HCT116 (cell line): ENCODE data around the gene ANO9. TPM values are rescaled to one million over a fixed set of nuclear protein-coding genes. Genes with fewer than 3 reads are reported as not detected.

Source experiments
- ATAC-seq: fragments of 200-7000 bp; cut with Tn5 transposase; 2 replicates; pipeline ENCODE4 v1.9.1; 2020; ENCODE audit warnings: mild to moderate bottlenecking, moderate library complexity
- BruUV-seq: library from RNA; stranded (reverse); fragments of 400-500 nt; replicated peaks from 2 replicates; lab custom pipeline; 2021; lab: Mats Ljungman, UMichigan
- CTCF ChIA-PET: fragments of 300-600 bp; sonication (Branson Sonifier 250); formaldehyde crosslinking; loops from one replicate; lab custom pipeline; 2021; ENCODE audit warnings: antibody characterized with exemption; lab: Charles Lee
- POLR2A ChIA-PET: fragments of 300-600, 350-600 bp; sonication (Branson Sonifier 250); formaldehyde crosslinking; loops from one replicate; lab custom pipeline; 2021; ENCODE audit warnings: antibody characterized with exemption; lab: Charles Lee
- RAD21 ChIA-PET, 2 experiments: fragments of 300-600 bp; sonication (Branson Sonifier 250); formaldehyde crosslinking; loops; one replicate each; lab custom pipeline; 2023; ENCODE audit warnings: low total read pairs in 2 of 2; ENCODE audit not compliant: uncharacterized antibody in 2 of 2, unreplicated experiment in 2 of 2, low non-redundant PET in 1 of 2; lab: Charles Lee
- DNase-seq: peaks from one replicate; pipeline ENCODE4 v3.0.0-alpha.2; 2010; ENCODE audit warnings: low read depth, low spot score
- H2AFZ ChIP-seq: fragments of 200-600 bp; shearing (Covaris generic), sonication (generic); 2 replicates; pipeline ENCODE4 v1.6.1; 2017; ENCODE audit warnings: low read depth, mixed run types, mixed read lengths, antibody characterized with exemption, low read length; ENCODE audit not compliant: poor library complexity, severe bottlenecking
- H3K27ac ChIP-seq: 2 replicates; pipeline ENCODE4 v1.5.1; 2012; ENCODE audit warnings: low read depth, low read length
- H3K27me3 ChIP-seq: fragments of 200-600 bp; sonication (generic); 2 replicates; pipeline ENCODE4 v1.6.1; 2016; ENCODE audit warnings: mixed run types, low read length, mixed read lengths; ENCODE audit not compliant: insufficient read depth
- H3K36me3 ChIP-seq, 2 experiments: fragments of 200-500 bp in 1 of 2; fragments of 200-600 bp in 1 of 2; sonication (Bioruptor generic) in 1 of 2; sonication (generic) in 1 of 2; 2 replicates each; pipeline versions ENCODE4 v1.5.1 to v1.6.1; 2014 to 2016; ENCODE audit warnings: low read length in 2 of 2, inconsistent platforms in 1 of 2, mixed read lengths in 1 of 2, mixed run types in 1 of 2; ENCODE audit not compliant: insufficient read depth in 2 of 2, control insufficient read depth in 1 of 2
- H3K4me1 ChIP-seq, 2 experiments: fragments of 200-600 bp in 1 of 2; sonication (generic) in 1 of 2; 2 replicates each; pipeline versions ENCODE4 v1.5.1 to v1.6.1; 2012 to 2017; ENCODE audit warnings: low read length in 2 of 2, inconsistent platforms in 1 of 2, mild to moderate bottlenecking in 1 of 2, mixed read lengths in 1 of 2, mixed run types in 1 of 2, moderate library complexity in 1 of 2; ENCODE audit not compliant: insufficient read depth in 2 of 2, control insufficient read depth in 1 of 2
- H3K4me2 ChIP-seq: fragments of 200-600 bp; sonication (generic); 2 replicates; pipeline ENCODE4 v1.6.1; 2017; ENCODE audit warnings: mixed run types, low read length, mixed read lengths
- H3K4me3 ChIP-seq, 2 experiments: fragments of 200-600 bp in 1 of 2; sonication (generic) in 1 of 2; replicated peaks in 1 of 2; 2 replicates each; pipeline ENCODE4 v1.5.1; 2011 to 2016; ENCODE audit warnings: low read length in 2 of 2, control low read depth in 1 of 2, low read depth in 1 of 2, mild to moderate bottlenecking in 1 of 2, mixed read lengths in 1 of 2, mixed run types in 1 of 2
- H3K79me2 ChIP-seq: fragments of 200-600 bp; sonication (generic); 2 replicates; pipeline ENCODE4 v1.6.1; 2017; ENCODE audit warnings: mild to moderate bottlenecking, mixed run types, low read length, moderate library complexity, mixed read lengths; ENCODE audit not compliant: insufficient read depth
- H3K9ac ChIP-seq: fragments of 200-600 bp; sonication (generic); 2 replicates; pipeline ENCODE4 v1.6.1; 2016; ENCODE audit warnings: low read length, mixed read lengths
- H3K9me2 ChIP-seq: fragments of 200-600 bp; sonication (generic), shearing (Covaris generic); 2 replicates; pipeline ENCODE4 v1.6.1; 2017; ENCODE audit warnings: mixed run types, mild to moderate bottlenecking, moderate library complexity; ENCODE audit not compliant: insufficient read depth
- H3K9me3 ChIP-seq, 2 experiments: fragments of 200-500 bp in 1 of 2; fragments of 200-600 bp in 1 of 2; sonication (Bioruptor generic) in 1 of 2; sonication (generic) in 1 of 2; 2 replicates each; pipeline ENCODE4 v1.6.1; 2014 to 2017; ENCODE audit warnings: low read length in 2 of 2, mixed read lengths in 2 of 2, inconsistent platforms in 1 of 2, low read depth in 1 of 2, mild to moderate bottlenecking in 1 of 2, mixed run types in 1 of 2, moderate library complexity in 1 of 2; ENCODE audit not compliant: control insufficient read depth in 1 of 2, insufficient read depth in 1 of 2
- H4K20me1 ChIP-seq: fragments of 200-600 bp; sonication (generic), shearing (Covaris generic); 2 replicates; pipeline ENCODE4 v1.6.1; 2017; ENCODE audit warnings: mixed run types, mild to moderate bottlenecking, moderate library complexity; ENCODE audit not compliant: insufficient read depth
- ATF3 ChIP-seq: IDR thresholded peaks from 2 replicates; pipeline ENCODE4 v1.6.1; 2012
- CBX3 ChIP-seq: IDR thresholded peaks from 2 replicates; pipeline ENCODE4 v1.6.1; 2012; ENCODE audit warnings: low read depth
- CEBPB ChIP-seq: IDR thresholded peaks from 2 replicates; pipeline ENCODE4 v1.6.1; 2012; ENCODE audit warnings: low read depth
- CTCF ChIP-seq, 3 experiments: fragments of 200-600 bp in 1 of 3; sonication (generic) in 1 of 3; IDR thresholded peaks in 2 of 3; conservative IDR thresholded peaks in 1 of 3; 2 replicates each; pipeline ENCODE4 v1.5.1; 2012 to 2017; ENCODE audit warnings: low read depth in 2 of 3, low read length in 2 of 3, antibody characterized with exemption in 1 of 3, borderline replicate concordance in 1 of 3, control low read depth in 1 of 3, mild to moderate bottlenecking in 1 of 3, mixed read lengths in 1 of 3, mixed run types in 1 of 3, moderate library complexity in 1 of 3; ENCODE audit not compliant: insufficient read depth in 1 of 3
- ELF1 ChIP-seq: IDR thresholded peaks from 2 replicates; pipeline ENCODE4 v1.6.1; 2012; ENCODE audit warnings: low read depth, borderline replicate concordance
- EZH2 ChIP-seq: fragments of 200-600 bp; sonication (generic); IDR thresholded peaks from 2 replicates; pipeline ENCODE4 v1.6.1; 2017; ENCODE audit warnings: antibody characterized with exemption, mixed run types
- JUND ChIP-seq: IDR thresholded peaks from 2 replicates; pipeline ENCODE4 v1.6.1; 2012
- POLR2A ChIP-seq: IDR thresholded peaks from 2 replicates; pipeline ENCODE4 v1.7.0; 2011; ENCODE audit warnings: borderline replicate concordance; ENCODE audit not compliant: insufficient read depth, insufficient read length; ENCODE audit errors: extremely low read depth
- SIN3A ChIP-seq: IDR thresholded peaks from 2 replicates; pipeline ENCODE4 v1.6.1; 2012; ENCODE audit warnings: low read depth
- SP1 ChIP-seq: IDR thresholded peaks from 2 replicates; pipeline ENCODE4 v1.6.1; 2012; ENCODE audit warnings: low read depth
- SRF ChIP-seq: IDR thresholded peaks from 2 replicates; pipeline ENCODE4 v1.6.1; 2012; ENCODE audit warnings: low read depth
- TCF7L2 ChIP-seq: IDR thresholded peaks from 2 replicates; pipeline ENCODE4 v1.7.0; 2011; ENCODE audit warnings: borderline replicate concordance, inconsistent platforms; ENCODE audit not compliant: insufficient read depth, insufficient read length; ENCODE audit errors: extremely low read depth
- YY1 ChIP-seq: IDR thresholded peaks from 2 replicates; pipeline ENCODE4 v1.6.1; 2011; ENCODE audit warnings: low read length, low read depth, moderate library complexity, mild to moderate bottlenecking; ENCODE audit not compliant: insufficient replicate concordance; ENCODE audit errors: extremely low read depth
- ZBTB33 ChIP-seq: IDR thresholded peaks from 2 replicates; pipeline ENCODE4 v1.6.1; 2011; ENCODE audit warnings: mild to moderate bottlenecking, low read length, moderate library complexity; ENCODE audit not compliant: insufficient replicate concordance; ENCODE audit errors: extremely low read depth
- intact Hi-C: fragments of 100-400 bp; cut with micrococcal nuclease; formaldehyde crosslinking; loops from 2 replicates; pipeline ENCODE4 v1.10.0; 2022
- total RNA-seq: library from RNA; stranded (reverse); gene quantifications from one replicate; pipeline ENCODE4 v1.2.1, GENCODE V29; 2021; ENCODE audit not compliant: unreplicated experiment
- TF ChIP-seq, protein P1 (sequence below): IDR thresholded peaks from 2 replicates; pipeline ENCODE4 v1.6.1; 2012

The ANO9 gene
- total RNA-seq, 1 experiment from 2014 or later = 70.3 TPM

- ChIA-PET CTCF (no interaction called here), POLR2A (no interaction called here), RAD21 (no interaction called here)
- DNase-seq (no peak), ATAC-seq (no peak)
- Histone ChIP-seq H3K9me2 (no peaks in the 10 kb centered on the region), H4K20me1 (no peaks in the 10 kb centered on the region), H3K4me2 (no peak overlapping the region), H3K27me3 (no peaks in the 10 kb centered on the region), H3K79me2 (no peaks in the 10 kb centered on the region), H3K9ac (no peak overlapping the region), H3K9me3 (no peaks in the 10 kb centered on the region), H3K4me1 (no peaks in the 10 kb centered on the region), H3K36me3 (0 out of 4 replicates have a peak, but pooled peaks cover 0 to 3% of the 10 kb centered on the region in 2 experiments), H2AFZ (no peak overlapping the region), H3K4me3 (no peak overlapping the region), H3K27ac (no peak overlapping the region)
- intact Hi-C loops = no loop called here
- no TSS peak for BruUV-seq
- TF ChIP-seq CBX3 = no peak
- TF ChIP-seq SIN3A = no peak
- TF ChIP-seq, protein P1, sequence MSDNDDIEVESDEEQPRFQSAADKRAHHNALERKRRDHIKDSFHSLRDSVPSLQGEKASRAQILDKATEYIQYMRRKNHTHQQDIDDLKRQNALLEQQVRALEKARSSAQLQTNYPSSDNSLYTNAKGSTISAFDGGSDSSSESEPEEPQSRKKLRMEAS = no peak
- no peak for TF ChIP-seq EZH2
- TF ChIP-seq CTCF (IDR thresholded peaks at IDR 0.05 in 2 of 3, conservative IDR thresholded peaks at IDR 0.05 in 1 of 3; ENCODE audit: borderline replicate concordance in 1 of 3, insufficient read depth in 1 of 3, low read depth in 2 of 3, low read length in 2 of 3) = no peak
- TF ChIP-seq ZBTB33 = no peak
- TF ChIP-seq POLR2A = no peak
- TF ChIP-seq JUND = no peak
- no peak for TF ChIP-seq ELF1
- TF ChIP-seq YY1 = no peak
- TF ChIP-seq CEBPB = no peak
- no peak for TF ChIP-seq SP1
- TF ChIP-seq ATF3 = no peak
- TF ChIP-seq SRF = no peak
- TF ChIP-seq TCF7L2 = no peak
These were observed 13.5 kb downstream of the ANO9 start for GRCh38 chr11:428295-428694.
